HuH-7 (cell line): ENCODE measurements around the gene LIPC.

Experiments
- DNase-seq: peaks from one replicate; pipeline ENCODE4 v3.0.0; 2011; ENCODE audit warnings: low spot score

The LIPC gene

DNA sequence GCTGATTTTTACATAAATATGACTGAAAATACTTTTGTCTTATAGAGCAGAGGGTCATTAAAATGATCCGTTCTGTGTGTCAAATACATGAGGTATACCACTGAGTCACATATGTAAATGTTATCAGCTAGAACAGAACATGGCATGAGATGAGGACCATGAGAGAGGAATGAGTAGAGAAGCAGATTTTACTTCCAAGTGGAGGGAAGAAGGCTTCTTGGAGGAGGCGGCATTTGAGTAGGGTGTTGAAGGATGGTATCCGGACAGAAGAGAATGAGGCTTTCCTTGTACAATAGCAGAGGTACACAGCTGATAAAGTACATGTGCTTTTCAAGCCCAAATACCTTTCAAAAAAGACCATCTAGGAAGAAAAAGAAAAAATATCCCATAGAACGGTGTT is 4.8 kb downstream of the LIPC start:
- DNase-seq, result no peak

DNA sequence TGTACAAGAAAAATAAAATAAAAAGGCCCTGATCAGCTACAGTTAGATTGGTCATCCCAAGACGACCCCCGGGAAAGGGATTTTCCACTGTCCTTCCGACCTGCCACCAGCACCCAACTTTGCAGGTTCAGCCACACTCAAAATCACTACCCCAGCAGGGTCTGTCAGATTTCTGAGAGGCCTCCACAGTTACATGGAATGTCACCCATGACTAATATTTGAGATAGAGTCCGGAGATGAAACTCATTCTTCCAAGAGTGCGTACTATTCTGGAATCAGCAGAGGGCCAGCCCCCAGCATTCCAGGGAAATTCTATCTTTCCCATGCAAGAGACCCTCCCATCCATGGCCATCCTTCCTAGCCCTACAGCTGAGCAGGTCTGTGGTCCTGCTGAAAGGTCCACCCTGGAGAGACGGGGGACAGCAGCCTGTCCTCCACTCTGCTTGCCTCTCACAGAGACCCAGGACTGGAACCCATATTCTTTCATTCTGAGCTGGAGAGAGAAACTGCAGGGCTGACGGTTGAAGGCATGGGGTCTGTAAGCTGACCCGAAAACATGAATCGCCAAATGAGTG is 5.8 kb downstream of the LIPC start:
- no peak for DNase-seq

DNA sequence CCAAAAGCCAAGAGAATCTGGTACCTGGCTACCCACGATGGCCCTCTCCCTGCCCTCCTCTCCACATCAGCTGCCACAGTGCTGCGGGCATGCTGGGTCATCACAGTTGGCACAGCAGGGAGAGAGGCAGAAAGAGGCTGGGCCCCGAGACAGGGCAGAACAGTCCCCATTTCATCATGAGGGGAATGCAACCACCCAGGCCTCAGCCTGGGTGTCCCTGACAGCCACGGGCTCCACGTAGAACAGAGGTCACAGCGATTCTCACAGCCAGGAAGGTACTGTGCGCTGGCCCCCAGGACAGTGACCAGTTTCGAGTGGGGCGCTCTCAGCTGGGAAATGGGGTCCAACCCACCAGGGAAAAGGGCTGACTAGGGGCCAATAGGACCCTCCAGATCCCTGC is 6.3 kb downstream of the LIPC start:
- no peak for DNase-seq

DNA sequence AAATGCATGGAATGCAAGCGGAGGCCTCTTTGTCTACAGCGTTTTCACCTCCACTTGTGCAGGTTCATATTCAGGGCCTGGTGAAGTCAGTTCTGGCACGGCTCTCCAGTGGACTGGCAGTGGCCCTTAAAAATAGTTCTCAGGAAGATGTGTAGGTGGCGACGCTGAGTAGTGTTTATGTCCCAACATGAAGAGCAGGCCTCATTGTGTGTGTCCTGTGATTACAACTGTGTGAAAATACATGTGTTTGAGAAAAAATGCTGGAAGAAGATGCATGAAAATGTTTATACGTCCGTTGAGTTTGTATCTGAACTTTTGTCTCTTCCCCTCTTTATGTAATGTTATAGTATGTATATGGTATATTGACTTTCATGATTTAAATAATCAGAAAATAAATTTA is 7.2 kb downstream of the LIPC start:
- peak; percentile 49 for DNase-seq

DNA sequence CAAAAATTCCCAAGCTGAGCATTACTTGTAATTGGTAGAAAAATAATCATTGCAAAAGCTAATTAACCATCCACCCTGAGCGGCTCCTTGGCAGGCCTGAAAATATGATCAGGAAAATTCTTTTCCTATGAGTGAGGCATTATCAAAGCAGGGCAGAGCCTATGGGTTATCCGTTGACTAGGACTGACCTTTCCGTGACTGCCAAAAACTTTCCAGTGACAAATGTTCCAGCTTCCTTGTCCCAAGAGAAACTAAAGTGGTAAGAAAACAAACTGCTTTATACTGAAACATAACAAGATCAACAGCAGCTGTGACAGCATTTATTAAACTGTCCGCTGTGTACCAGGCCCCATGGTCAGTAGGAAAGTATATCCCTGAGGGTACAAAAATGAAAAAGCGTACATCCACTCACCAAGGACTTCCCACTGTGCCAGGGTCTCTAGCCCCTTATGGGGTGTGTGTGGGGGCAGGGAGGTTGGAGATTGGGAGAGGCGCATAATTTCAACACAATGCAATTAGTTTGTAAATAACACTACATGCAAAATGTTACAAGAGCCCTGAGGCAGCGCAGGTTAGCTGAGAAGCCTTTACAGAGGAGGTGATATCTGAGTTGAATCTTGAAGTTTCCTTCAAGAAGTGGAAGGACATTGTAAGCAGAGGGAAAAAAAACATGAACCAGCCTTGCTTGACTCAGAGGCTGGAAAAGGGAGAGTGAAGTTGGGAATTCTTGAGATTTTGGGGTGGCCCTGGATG is 8.5 kb downstream of the LIPC start:
- no peak for DNase-seq

DNA sequence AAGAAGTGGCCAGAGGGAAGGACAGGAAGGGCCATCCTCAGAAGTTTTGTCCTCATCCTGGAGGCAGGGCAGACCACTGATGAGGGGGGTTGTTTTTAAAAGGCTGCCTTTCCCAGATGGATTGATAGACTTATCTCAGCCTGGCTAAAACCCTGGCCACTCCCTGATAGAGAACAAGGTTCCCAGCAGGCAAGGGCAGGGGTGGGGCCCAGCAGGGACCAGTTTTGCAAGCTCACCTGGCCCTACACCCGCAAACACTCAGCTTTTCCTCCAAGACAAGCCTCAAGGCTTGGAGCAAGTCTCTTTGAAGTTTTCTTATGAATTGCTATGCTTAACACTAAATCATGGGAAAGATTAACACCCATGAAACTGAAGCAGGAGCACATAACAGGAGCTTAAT is 9.1 kb downstream of the LIPC start:
- DNase-seq, result no peak

DNA sequence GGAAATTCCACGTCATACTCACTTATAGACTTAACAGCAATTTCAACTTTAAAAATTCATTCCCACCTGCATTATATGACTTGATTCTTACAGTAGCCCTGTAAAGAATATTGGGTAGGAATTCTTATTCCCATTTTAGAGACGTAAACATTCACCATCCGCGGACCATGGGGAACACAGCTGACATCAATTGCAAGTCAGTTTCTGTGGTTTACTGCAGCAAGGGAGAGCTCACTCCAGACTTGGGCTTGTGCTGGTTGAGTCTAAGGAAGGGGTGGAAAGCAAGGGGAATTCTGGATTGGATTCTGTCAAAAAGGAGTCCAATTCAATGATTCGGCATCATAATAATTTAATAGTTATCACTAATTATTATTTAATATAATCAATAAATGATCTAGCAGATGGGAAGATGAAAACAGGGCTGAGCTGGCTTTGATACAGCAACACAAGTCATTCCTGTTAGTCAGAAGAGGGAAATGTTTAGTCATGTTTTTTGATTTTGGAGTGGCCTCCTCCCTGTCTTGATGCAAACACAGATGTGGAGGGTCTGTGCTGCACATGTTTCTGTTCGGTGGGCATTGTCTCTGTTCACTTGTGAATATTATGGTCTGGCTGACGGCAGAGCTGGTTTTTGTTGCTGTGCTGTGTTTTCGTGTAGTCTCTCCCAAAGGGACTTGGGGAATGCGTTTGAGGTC is 9.7 kb downstream of the LIPC start:
- no peak for DNase-seq

DNA sequence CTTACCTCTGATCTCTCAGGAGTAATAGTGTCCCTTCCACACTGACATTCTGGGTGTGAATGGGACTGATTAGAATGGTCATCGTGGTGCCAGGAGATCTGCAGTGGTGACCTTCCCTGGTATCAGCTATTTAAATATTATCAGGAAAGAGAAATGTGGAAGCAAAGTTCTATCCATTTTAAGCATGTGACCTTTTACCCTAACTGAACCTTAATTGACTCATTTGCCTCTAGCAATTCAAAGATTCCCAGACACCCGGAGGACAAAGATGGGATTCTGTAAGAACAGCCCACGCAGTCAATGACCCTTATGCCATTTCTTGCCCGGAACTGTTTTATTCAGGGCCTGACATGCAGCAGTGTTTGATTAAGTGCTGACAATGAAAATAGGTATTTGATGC is 10.3 kb downstream of the LIPC start:
- no peak for DNase-seq

DNA sequence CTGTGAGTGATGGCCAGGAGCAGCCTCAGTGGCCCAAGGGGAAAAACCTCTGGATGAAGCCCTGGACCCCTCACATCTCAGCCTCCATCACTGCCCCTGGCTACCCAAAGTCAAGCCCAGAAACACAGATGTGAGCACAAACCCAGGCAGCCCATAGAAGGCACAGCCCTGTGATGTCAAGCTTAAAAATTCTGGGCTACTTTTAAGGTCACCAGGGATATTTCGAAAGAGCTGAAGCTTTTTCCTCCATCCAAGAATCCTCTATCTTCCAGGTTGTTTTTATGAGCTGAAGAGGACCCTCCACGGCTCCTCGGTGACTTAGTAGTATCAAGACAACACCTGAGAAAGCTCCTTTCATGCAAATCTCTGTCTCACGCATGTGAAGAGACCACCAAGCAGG is 11.5 kb downstream of the LIPC start:
- DNase-seq, result no peak

DNA sequence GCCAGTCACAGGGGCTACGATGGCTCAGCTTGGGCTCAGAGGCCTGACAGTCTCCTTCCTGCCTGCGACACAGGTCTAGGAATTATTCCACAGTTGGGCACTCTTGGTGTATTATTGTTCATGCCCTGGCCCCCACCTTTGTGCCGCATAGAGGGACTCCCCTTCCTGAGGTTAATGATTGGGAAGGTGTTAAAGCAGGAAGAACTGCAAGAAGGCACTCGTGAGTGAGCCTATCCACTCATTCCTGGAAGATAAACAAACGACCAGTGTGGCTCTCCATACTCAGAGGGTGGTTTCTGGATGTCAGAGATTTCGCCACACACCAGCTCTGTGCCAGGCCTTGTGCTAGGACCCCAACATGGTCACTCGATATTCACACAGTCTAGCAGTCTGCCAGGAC is 12.3 kb downstream of the LIPC start:
- DNase-seq, result no peak

DNA sequence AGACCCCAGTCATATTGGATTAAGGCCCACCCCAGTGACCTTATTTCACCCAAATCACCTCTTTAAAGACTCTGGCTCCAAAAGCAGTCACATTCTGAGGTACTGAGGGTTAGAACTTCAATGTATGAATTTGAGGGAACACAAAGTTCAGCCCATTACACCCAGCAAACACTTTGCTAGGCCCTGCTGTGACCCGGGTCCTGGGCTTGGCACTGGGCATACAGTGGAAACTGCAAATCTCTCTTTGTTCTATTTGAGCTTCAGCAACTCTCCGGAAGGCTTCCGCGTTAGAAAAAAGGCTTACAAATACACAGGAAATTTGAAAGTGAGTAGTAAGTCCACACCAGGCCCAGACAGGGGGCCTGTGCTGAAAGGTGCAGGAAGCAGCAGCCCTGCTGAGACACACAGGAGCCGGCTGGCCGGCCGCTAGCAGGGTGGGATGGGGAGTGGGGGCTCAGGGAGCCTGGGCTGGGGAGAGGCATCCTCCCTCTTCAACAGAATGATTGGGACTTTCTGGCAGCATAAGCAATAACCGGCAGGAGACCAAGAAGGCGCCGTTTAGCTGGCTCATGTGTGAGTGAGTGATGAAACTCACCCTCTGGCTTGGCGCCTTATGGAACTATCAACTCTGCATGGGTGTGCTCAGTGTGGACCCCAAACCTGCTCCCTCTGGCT is 13.0 kb downstream of the LIPC start:
- DNase-seq, result no peak

DNA sequence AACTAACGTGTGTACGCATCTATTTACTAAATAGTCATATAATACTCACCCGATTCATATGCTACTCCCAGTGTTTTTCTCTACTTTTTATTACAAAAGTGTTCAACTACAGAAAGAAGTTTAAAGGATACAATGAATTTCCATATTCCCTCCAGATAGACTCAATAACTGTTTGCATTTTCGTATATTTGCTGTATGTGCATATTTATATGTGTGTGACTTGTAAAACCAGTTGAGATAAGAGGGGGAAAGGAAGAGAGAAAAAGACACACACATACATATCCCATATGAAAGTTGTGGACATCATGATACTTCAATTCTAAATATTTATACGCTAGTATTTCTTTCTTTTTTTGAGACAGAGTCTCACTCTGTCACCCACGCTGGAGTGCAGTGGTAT is 14.1 kb downstream of the LIPC start:
- DNase-seq, result no peak

DNA sequence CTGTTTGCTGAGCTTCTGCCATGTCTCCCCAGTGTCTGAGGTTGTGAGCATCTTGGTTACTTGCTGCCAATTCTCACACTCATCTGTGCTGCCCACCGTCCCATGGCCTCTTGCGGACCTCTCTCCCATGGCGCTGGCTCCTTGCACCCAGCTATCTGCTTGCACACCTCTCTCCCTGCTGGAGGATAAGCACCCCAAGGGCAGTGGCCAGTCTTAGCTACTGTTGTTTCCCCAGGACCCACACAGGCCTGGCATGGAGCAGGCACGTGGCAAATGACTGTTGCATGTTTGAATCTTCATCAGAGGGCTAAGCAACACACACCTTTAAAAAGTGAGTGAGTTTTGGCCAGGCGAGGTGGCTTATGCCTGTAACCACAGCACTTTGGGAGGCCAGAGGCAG is 14.7 kb downstream of the LIPC start:
- DNase-seq, result no peak

DNA sequence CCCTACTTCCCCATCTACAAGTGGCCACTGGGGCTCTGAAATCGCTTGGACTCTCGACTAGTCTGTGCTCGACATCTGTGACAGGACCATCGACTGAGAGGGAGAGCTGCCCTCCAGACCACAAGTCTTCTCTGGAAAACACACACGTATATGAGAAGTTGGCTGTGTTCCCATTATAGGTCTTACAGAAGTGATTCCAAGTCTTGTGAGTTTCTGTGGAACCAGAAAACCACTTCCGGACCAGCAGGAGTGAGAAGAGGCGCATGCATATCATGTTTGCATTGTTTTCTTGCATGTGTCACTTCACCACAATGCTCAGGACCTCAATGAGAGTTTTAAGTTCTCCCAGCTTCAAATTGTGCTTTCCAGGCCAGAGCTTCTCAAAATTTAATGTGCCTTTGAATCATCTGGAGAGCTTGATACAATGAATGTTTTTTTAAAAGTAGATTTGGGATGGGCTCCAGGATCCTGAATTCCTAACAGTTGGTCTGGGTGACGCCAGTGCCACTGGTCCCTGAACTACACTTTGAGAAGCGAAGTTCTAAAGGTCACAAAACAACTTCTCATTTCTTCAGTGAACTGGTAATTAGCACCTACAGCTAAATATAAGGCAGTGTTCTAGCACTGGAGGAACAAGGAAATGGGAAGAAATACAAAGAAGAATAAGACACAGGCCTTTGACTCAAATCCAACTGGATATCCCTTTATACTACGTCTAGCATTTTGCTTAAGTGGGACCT is 15.7 kb downstream of the LIPC start:
- DNase-seq, result no peak

DNA sequence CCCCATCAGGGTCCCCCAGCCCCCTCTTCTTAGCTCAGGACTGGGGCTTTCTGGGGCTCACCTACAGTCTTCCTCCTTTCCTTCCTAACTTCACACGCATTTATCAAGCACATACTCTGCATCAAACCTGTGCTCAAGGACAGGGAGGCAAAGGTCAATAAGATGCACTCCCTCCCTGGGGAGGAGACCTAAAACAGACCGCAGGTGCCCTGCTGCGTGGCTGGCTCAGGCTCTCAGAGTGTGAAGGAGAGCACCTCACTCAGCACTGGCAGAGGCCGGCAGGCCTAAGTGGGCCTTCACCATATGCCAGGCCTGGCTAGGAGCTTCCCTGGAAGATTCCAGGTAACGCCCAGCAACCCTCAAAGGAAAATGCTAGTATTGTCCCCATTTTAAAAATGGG is 16.5 kb downstream of the LIPC start:
- no peak for DNase-seq

DNA sequence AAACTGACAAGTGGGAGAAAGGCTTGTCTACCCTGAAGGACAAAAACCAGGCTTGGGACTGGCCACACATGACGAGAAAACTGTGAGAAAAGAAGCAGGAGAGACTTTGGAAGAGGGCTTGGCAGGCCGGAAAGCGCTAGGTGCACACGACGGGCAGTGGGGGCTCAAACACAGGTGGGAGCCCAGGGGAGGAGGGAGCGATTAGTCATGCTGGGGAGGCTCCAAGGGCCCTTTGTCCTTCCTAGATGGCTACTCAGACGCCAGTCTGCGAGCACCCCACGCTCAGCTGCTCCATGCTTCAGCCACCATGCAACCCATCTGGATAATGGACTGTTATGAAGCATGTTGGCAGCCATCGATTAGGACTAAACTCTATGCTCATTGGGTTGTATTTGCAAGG is 17.1 kb downstream of the LIPC start:
- DNase-seq, result no peak

DNA sequence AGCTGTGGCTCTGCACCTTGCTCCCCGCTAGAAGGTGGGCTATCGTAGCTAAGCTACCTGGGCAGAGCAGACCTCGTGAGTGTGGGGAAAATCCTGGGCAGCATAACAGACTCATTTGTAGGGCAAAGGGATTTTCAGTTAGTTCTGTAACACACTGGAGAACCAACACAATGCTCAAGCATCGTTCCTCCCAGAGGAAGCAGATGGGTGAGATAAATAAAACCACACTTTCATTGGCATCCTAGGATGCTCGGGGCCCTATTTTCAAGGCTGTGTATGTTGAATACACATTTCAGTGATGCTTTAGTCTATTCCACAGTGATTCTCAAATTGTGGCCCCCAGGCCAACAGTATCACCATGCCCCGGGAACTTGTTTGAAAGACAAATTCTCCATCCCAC is 20.0 kb downstream of the LIPC start:
- DNase-seq, result no peak

DNA sequence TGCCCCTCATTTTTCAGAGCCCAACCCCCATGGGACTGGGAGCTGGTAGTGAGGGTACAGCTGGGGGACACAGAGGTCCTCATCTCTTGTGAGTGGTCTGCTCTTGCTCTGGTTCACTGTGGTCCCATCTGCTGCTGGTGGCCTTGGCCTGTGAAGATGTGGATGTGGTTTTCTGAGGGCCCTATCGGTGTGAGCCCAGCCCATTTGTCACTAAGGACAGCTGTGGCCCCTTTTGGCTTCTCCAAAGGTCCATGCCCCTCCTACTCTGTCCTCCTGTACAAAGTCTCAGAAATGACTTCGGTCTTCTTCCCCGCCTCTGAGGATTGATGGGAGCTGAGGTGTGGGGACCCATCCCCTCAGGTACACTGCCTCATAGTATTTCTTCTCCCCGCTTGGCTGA is 21.0 kb downstream of the LIPC start:
- no peak for DNase-seq

DNA sequence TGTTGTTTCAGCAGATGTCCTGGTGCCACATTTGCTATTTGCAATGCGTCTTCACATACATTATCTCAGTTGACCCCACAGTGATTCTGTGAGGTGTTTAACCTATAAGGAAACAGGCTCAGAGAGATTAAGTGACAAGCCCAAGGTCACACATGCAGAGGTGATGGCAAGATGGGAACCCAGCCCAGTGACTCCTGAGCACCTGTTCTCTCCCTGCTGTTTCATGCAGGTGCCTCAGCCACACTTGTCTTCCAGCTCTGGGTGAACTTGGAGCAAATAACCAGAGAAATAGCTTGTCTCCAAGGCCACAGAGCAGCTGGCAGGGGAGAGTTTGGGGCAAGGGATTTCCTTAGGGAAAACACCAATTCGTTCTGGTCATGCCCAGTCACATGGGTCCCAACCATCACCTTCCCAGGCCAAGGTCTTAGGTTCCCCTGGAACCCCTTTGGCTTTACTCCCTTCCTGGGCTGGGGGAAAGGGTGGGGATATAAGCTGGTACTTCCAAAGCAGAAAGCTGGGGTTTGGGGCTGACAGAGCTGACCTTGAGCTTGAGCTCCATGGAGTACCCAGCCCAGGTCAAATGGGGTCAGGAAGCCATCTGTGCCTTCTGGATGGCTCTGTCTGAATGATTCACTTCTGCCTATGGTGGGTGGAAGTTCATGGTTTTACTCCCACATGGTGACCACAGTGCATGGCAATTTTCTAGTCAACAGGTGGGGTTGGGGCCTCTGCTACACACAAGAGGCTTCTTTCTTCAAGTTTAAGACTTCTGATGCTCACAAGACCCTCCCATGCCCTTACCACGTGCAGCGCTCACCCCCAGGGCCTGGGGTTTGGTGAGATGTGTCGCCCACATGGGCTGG is 22.4 kb downstream of the LIPC start:
- DNase-seq, result no peak

DNA sequence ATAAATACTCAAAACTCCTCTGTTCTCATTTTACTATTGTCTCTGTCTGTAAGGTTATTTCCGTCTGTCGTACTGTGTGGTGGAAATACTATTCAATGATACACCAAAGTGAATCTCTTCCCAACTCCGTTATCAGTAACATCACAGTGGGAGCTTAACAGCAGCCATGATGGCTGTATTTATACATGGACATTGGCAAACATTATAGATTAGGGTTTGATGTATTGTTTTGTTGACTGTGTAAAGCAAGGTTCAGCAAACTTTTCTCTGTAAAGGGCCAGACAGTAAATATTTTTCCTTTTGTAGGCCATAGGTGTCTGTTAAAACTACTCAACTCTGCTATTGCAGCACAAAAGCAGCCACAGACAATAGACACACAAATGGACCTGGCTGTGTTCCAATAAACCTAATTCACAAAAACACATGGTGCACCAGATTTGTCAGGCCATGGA is 23.2 kb downstream of the LIPC start:
- no peak for DNase-seq

DNA sequence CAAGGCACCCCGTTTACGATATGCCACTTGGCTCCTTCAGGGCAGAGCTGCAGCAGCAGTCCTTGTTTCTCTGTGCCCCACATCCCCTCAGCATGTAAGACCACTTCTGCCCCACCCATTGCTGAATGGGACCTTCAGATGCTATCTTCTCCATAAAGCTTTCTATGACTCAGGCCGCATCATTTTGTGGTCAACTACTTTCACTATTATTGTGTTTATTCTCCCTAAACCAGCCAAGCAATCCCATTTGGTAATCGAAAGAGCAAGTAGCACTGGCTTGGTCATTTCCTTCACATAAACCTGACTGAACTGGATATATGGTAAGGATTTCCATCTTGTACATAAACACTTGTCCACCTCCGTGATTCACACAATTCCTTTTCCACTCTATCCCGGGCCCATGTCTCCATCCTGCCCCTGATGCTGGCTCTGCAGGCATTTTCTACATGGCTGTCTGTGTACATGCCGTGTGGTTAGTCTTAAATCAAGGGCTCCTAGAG is 25.7 kb downstream of the LIPC start:
- DNase-seq, result no peak
